Osteocyte (in vitro differentiated cells): ENCODE data around the gene CYP1A1. TPM values are rescaled to one million over a fixed set of nuclear protein-coding genes. Genes with fewer than 3 reads are reported as not detected.

Experiments
- DNase-seq: peaks from one replicate; pipeline ENCODE4 v3.0.0; 2021; ENCODE audit warnings: mixed read lengths; ENCODE audit not compliant: unreplicated experiment; ENCODE audit errors: extremely low spot score
- H3K27ac Mint-ChIP-seq: one replicate; pipeline ENCODE4 v1.8.0; 2021; ENCODE audit warnings: mild to moderate bottlenecking, mixed read lengths; ENCODE audit not compliant: unreplicated experiment
- H3K27me3 Mint-ChIP-seq: one replicate; pipeline ENCODE4 v1.8.0; 2021; ENCODE audit warnings: mixed read lengths; ENCODE audit not compliant: unreplicated experiment
- H3K36me3 Mint-ChIP-seq: one replicate; pipeline ENCODE4 v1.8.0; 2021; ENCODE audit warnings: mixed read lengths; ENCODE audit not compliant: unreplicated experiment
- H3K4me1 Mint-ChIP-seq: one replicate; pipeline ENCODE4 v1.8.0; 2021; ENCODE audit warnings: mixed read lengths; ENCODE audit not compliant: unreplicated experiment
- H3K4me3 Mint-ChIP-seq: one replicate; pipeline ENCODE4 v1.8.0; 2021; ENCODE audit warnings: mild to moderate bottlenecking, moderate library complexity, mixed read lengths; ENCODE audit not compliant: unreplicated experiment
- H3K9me3 Mint-ChIP-seq: one replicate; pipeline ENCODE4 v1.8.0; 2021; ENCODE audit warnings: mixed read lengths; ENCODE audit not compliant: unreplicated experiment
- CTCF ChIP-seq: fragments of 200-600 bp; sonication (generic); IDR thresholded peaks from 2 replicates; pipeline ENCODE4 v1.5.0; 2021; ENCODE audit warnings: antibody characterized with exemption, mild to moderate bottlenecking, moderate library complexity
- total RNA-seq: library from RNA; stranded (reverse); gene quantifications from 2 replicates; pipeline ENCODE4 v1.2.1, GENCODE V29; 2021

Gene CYP1A1
- total RNA-seq, 1 donor from 2014 or later, result 0.24 TPM

GRCh38 chr15:74763416-74763815, 38.1 kb upstream of the CYP1A1 start:
- H3K4me3 Mint-ChIP-seq, result no peak overlapping the region
- H3K27ac Mint-ChIP-seq, result no peak overlapping the region
- H3K36me3 Mint-ChIP-seq, result no peaks in the 10 kb centered on the region
- peaks cover 12% of the 10 kb centered on the region for H3K27me3 Mint-ChIP-seq
- no peaks in the 10 kb centered on the region for H3K9me3 Mint-ChIP-seq
- no peak for DNase-seq
- H3K4me1 Mint-ChIP-seq, result no peaks in the 10 kb centered on the region
- TF ChIP-seq CTCF, result no peak

- Mint-ChIP-seq H3K9me3 (no peaks in the 10 kb centered on the region), H3K27me3 (peaks cover 12% of the 10 kb centered on the region), H3K27ac (no peak overlapping the region), H3K4me1 (no peaks in the 10 kb centered on the region), H3K4me3 (no peak overlapping the region), H3K36me3 (no peaks in the 10 kb centered on the region)
- no peak for TF ChIP-seq CTCF
- DNase-seq, result no peak
Measured at GRCh38 chr15:74762791-74763150, 37.4 kb upstream of the CYP1A1 start.

- H3K27ac Mint-ChIP-seq, result no peak overlapping the region
- peaks cover 12% of the 10 kb centered on the region for H3K27me3 Mint-ChIP-seq
- no peaks in the 10 kb centered on the region for H3K36me3 Mint-ChIP-seq
- no peaks in the 10 kb centered on the region for H3K4me1 Mint-ChIP-seq
- no peaks in the 10 kb centered on the region for H3K9me3 Mint-ChIP-seq
- no peak for DNase-seq
- no peak for TF ChIP-seq CTCF
- H3K4me3 Mint-ChIP-seq, result no peak overlapping the region
Measured at GRCh38 chr15:74758736-74759135, 33.4 kb upstream of the CYP1A1 start.

DNA sequence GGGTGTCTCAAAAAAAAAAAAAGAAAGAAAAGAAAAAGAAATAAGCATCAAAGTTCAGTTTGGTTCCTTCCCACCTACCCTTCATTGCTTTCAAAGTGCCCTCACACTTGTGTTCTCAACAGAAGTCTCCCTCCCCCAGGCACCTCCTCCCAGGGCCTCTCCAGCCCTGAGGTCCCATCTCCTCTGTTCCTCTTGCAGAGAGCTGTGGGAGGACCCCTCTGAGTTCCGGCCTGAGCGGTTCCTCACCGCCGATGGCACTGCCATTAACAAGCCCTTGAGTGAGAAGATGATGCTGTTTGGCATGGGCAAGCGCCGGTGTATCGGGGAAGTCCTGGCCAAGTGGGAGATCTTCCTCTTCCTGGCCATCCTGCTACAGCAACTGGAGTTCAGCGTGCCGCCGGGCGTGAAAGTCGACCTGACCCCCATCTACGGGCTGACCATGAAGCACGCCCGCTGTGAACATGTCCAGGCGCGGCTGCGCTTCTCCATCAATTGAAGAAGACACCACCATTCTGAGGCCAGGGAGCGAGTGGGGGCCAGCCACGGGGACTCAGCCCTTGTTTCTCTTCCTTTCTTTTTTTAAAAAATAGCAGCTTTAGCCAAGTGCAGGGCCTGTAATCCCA, 29.4 kb upstream of the CYP1A1 start:
- Mint-ChIP-seq H3K27me3 (peaks cover 4% of the 10 kb centered on the region), H3K36me3 (no peaks in the 10 kb centered on the region), H3K4me3 (no peak overlapping the region), H3K27ac (no peak overlapping the region), H3K9me3 (no peaks in the 10 kb centered on the region), H3K4me1 (peaks cover 6% of the 10 kb centered on the region)
- no peak for TF ChIP-seq CTCF
- DNase-seq, result no peak

DNA sequence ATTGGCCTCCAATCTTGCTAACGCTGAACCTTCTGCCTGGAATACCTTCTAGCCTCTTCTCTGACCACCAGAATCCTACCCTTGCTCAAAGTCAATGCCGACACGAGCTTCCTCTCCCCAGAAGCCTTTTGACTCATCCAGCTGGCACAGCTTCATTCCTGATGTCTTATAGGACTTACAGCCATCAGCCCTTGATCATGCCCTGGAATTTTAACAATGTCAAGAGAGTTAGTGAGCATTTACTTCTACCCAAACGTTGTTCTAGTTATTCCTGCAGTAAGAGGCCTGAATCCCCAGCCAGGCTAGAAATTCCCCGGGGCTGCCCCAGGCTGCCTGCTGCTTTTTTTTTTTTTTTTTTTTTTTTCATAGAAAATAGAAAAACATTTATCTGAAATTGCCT, 27.2 kb upstream of the CYP1A1 start:
- Mint-ChIP-seq H3K36me3 (no peaks in the 10 kb centered on the region), H3K4me3 (no peak overlapping the region), H3K27ac (peak overlapping the region; percentile 28), H3K9me3 (no peaks in the 10 kb centered on the region), H3K27me3 (no peaks in the 10 kb centered on the region), H3K4me1 (peaks cover 6% of the 10 kb centered on the region)
- DNase-seq, result no peak
- no peak for TF ChIP-seq CTCF
